Bone marrow (tissue), 2 donors: ENCODE results near the gene CTDP1.

Experiments used
- DNase-seq, 2 donors: peaks; one replicate each; lab custom pipeline; 2025; lab: John Stamatoyannopoulos, UW

CTDP1 gene, protein sequence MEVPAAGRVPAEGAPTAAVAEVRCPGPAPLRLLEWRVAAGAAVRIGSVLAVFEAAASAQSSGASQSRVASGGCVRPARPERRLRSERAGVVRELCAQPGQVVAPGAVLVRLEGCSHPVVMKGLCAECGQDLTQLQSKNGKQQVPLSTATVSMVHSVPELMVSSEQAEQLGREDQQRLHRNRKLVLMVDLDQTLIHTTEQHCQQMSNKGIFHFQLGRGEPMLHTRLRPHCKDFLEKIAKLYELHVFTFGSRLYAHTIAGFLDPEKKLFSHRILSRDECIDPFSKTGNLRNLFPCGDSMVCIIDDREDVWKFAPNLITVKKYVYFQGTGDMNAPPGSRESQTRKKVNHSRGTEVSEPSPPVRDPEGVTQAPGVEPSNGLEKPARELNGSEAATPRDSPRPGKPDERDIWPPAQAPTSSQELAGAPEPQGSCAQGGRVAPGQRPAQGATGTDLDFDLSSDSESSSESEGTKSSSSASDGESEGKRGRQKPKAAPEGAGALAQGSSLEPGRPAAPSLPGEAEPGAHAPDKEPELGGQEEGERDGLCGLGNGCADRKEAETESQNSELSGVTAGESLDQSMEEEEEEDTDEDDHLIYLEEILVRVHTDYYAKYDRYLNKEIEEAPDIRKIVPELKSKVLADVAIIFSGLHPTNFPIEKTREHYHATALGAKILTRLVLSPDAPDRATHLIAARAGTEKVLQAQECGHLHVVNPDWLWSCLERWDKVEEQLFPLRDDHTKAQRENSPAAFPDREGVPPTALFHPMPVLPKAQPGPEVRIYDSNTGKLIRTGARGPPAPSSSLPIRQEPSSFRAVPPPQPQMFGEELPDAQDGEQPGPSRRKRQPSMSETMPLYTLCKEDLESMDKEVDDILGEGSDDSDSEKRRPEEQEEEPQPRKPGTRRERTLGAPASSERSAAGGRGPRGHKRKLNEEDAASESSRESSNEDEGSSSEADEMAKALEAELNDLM

DNA sequence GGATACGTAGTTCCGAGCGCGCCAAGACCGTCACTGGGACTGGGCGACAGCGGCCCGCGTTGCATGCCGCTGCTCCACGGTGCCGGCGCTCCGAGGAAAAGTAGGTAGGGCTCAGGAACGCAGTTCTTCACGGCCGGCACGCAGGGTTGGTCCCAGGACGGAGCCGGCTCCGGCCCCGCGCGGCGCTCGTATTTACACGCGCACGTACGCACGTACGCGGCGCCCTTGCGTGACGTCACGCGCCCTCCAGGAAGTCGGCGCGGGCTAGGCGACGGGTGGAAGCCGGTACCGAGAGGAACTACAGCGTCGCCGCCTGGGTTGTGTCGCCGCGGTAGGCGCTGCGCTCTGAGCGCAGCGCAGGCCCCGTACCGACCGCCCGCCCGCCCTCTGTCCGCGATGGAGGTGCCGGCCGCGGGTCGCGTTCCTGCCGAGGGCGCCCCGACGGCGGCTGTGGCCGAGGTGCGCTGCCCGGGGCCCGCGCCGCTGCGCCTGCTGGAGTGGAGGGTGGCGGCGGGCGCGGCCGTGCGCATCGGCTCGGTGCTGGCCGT is at the start of gene CTDP1:
TSS of gene CTDP1 (plus strand) at position 252 of the 548 bp plus-strand sequence. CDS start at position 397, 145 bp downstream.
- DNase-seq: peak; percentile 82 to 99

DNA sequence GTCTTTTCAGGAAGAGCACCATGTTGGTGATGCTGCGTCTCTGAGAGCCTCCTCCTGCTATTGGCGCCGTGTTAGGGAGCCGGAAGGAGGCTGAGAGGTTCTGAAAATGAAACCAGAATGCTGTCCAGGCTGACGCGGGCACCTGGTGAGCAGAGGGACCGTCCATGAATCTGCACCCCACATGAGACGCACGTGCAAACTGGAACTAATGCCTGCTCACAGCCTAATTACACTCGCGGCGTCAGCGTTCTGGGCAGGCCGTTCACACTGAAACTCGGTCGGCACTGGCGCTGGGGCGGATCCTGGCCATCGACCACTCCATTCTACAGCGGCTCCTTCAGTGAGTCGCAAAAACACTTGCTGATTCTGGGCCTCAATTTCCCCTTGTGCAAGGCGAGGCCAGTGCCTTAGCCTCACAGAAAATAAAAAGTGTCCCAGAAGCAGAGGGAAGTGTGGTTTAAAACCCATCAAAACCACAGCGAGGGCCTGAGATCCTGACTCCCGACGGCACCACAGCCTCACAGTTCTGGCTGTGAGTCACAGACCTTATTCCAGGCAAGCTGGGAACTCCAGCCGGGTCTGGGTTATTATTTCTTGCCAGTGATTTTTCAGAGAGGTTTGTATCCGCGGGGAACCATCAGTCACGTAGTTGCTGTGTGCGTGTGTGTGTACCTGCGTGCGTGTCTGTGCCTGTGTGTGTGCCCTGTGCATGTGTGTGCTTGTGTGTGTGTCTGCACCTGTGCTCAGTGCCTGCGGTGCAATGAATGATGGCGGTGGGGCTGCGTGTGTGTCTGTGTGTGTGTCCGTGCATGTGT is 49.1 kb upstream of the CTDP1 start:
- no peak for DNase-seq

DNA sequence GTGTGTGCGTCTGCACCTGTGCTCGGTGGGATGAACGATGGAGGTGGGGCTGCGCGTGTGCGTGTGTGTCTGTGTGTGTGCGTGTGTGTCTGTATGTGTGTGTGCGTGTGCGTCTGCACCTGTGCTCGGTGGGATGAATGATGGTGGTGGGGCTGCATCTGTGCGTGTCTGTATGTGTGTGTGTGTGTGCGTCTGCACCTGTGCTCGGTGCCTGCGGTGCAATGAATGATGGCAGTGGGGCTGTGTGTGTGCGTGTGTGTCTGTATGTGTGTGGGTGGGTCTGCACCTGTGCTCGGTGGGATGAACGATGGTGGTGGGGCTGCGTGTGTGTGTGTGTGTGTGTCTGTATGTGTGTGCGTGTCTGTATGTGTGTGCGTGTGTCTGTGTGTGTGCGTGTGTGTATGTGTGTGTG is 48.5 kb upstream of the CTDP1 start:
- no peak for DNase-seq

DNA sequence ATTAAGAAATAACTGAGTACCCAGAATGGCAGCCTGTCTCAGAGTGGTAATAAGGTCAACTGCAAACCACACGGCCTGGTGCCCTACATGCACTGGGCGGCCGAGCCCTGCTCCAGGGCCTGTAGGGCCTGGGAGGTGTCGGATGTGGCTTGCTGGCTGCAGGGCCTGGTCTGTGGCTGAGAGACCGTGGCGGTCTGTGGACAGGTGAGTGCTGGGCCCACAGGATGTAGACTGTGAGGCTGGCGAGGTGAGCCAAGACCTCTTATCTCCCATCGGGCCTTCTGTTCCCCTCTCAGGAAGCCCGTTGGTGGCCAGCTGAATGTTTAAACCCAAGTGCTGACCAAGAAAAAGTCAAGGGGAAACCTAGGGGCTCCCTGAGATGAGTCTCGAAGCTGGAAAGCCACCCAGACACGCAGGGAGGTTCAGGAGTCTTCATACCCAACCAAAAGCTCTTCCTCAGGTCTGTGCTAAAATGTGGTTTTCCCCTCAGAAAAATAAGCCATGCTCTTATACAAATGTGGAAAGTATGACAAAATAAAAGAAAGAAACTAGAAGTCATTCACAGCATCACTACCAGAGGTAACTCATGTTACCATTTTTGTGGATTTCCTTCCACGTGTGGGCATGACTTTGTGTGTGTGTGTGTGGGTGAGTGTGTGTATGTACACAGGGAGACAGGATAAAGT is 47.7 kb upstream of the CTDP1 start:
- DNase-seq: no peak

DNA sequence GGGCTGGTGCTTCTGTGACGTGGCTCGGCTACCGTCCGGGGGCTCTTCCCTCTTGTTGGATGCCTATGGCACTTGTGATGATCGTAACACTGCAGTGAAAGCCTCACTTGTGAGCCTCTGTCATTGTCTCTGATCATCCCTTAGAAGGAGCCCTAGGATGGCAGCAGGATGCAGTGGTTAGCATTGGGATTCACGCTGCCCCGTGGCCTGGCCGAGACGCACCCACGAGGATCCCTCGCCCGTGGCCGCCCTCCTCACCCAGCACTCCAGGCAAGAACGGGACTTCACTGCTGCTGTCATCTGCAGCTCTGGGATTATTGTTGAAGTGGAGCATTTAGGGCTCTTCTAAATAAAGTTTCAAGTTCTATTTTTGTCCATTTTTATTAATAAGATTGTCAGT is 46.8 kb upstream of the CTDP1 start:
- DNase-seq: no peak

DNA sequence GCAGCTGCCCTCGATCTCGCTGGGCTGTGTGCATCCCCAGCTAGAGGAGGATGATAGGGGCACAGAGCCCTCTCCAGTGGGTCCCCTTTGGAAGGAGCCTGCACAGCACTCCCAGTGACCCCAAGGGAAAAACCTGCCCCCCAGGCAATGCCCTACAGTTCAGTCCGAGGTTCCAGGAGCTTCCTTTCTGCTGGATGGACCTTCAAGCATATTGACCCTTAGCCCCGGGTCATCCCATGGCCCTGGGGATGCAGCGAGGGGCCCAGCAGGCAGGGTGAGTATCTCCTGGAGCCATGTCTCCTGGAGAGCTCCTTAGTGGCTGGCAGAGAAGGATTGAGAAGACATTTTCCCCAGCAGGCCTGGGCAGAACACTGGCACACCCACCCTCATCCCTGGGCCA is 45.4 kb upstream of the CTDP1 start:
- DNase-seq: no peak

DNA sequence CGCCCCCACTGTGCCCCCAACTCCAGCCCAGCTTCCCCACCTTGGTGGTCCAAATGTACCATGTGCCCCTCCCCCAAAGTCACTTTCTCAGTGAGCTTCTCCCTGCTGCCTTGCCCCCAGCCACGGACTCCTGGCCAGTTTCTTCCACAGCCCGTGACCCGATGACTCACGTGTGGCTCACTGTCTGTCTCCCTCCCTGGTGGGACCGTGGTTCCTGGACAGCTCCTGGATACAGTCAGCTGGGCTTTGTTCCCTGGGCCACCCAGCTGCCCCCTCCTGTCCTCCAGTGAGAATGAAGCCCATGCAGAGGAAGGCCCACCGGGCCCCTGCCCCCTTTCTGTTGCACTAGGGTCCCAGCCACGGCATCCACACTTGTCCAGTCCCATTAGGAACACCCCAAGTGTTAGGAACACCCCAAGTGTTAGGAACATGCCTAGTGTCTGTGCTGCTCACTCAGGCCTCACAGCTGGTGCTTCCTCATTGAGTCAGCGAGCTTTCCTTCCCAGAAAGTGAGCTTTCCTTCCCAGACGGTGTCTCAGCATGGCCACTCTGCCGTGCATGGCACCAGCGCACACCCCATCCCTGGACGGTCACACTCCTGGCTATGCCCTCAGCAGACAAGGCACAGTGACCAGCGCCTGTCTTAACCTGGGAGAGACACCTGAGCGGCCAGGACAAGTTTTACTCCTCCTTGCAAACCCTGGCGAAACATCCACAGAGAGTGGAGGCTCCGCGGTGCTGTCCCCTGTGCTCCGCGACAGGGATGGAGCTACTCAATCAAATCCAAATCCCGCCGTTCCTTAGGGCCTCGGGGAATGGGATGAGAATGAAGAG is 44.8 kb upstream of the CTDP1 start:
- no peak for DNase-seq

DNA sequence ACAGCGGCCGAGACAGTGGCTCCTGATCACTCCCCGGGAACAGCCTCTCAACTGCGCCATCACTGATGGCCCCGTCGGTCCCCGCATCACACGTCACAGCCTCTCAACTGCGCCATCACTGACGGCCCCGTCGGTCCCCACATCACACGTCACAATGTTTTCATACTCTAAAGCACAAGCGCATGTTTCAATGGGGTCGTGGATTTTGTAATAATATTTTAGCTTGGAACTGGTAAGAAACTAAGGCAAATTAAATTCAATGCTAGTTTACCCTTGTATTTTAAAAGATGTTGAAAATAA is 44.2 kb upstream of the CTDP1 start:
- no peak for DNase-seq

DNA sequence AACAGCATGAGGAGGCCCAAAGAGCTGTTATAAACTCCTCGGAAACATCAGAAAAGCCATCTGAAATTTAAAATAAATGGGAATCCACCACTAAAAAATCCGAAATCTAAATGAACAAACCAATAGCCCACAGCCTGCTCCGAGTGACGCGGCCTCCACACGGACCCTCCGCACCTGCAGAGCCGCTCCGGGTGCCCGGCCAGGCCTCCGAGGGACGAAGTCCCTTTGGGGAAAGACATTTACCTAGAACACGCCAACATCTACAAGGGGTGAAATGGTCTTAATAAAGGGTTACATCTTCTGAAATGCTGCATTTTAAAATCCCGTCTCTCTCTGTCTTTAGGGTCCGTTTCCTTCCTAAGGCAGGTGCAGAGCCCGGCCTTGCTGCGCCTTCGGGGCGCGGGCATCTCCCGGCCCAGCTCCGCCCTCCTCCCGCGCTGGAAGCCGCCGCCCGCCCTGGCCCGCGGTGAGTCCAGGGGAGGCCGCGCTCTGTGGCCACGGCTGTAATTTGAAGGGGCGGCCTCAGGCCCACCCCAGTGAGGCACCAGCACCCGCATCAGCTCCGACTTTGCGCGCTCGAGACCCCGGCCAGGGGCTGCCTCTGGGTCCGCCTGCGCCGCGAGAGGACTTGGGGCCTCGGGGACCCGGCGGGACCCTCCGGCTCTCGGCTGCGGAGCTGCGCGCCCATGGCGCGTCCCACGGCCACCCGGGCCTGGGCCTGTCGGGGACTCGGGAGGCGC is 42.3 kb upstream of the CTDP1 start:
- no peak for DNase-seq

DNA sequence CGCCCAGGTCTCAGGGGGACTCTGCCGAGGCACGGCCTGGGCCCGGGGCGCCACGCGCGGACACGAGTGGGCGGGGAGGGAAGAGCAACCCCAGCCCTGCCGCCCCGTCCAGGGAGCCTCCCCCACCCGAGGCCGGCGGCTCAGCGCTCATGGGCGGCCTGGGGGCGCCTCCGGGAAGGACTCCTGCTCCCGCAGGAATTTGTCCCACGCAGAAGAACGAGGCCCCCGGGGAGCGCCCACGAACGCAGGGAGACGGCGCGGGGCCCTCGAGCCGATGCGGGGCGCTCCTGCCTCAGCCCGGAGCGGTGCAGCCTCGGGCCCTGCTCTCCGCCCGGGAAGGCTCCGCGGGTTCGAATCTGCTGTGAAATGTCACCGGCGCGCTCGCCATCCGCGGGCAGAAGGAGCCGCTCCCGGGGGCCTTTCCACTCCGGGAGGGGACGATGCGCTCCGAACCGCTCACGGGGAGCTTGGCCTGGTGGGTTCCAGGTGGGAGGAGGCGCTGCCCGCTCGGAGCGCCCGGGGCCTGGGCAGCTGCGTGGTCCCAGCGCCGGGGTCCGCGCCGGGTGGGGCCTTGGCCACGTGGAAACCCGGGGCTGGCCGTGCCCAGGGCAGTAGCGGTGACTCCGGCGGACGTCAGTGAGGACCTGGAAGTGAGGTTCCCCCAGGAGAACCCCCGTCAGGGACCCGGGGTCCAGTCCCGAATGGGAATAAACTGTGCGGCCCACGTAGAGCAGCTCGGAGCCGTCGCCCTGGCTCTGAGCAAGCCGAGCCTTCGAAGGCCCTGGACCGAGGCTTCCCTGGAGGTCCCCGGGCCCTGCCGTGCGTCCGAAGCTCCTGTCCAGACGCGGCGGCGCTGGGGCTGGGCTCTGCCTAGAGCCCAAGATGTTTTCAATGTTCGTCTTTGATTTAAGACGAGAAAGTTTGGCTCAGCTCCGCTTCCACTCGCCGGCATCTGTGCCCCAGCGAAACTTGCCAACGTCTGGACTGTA is 41.4 kb upstream of the CTDP1 start:
- no peak for DNase-seq

DNA sequence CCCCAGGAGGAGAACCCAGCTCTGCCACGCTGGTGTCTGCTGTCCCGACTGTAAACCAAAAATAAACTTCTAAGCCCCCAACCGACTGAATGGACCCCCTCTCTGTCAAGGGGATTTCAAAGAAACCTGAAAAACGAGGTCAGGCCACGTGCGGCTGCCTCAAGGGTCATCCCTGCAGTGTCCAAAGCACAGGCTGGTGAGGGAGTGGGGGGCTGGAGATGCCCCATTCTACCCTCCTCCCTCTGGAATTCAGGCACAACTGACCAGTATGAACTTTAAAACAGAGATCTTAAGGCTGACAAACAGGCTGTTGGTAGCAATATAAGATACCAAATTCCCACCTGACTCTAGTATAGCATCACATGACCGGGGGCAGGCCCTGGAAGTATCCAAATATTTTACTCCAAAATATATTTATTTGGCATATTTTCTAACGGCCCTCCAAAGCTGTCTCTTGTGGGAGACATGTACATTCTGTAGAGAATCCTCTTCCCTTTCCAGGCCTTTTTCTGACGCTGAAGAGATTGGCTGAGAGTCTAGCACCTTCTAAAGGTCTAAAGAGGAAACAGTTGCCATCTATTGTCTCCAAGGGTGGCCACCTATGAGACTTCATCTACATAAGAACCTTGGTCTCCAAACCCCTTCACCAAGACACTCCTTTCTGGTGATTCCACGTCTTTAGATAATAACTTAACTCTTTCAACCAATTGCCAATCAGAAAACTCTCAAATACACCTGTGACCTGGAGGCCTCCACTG is 40.4 kb upstream of the CTDP1 start:
- no peak for DNase-seq

DNA sequence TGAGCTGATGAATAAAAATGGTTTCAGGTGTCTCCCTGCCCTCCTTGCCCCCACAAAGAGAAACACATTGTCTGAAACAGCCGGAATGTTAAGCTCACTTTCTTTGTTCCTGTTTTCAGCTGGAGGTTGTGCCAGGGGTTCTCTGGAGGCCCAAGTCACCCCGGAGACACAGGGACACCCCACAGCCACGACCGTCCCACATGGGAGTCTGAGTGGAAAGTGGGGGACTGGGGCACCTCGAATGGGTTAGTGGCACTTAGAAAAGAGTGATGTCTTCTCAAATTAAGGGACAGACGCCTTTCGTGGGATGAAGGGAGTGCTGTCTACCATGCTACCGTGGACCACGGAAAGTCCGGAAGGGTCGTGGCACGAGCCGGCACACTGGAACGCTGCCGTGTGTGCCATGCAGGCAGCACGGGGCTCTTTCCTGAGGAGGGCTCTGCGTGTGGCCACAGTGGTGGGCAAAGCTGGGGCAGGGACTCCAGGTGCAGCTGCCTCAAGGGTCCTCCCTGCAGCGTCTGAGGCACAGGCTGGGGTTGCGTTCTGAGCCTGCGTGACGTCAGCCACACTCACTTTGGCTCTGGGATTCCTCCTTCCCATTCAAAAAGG is 39.4 kb upstream of the CTDP1 start:
- DNase-seq: no peak

DNA sequence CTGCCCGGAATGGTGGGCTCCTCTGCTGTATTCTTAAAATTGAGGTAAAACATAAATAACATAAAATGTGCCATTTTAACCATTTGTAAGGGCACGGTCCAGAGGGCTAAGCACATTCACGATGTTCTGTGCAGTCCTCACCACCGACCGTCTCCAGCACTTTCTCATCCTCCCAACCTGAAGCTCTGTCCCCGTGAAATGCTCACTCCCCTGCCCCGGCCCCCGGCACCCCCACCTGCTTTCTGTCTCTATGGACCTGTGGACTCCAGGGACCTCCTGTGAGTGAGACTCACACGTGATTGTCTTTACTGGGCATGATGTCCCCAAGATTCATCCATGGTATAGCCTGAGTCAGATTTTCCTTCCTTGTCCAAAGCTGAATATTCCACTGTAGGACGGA is 38.7 kb upstream of the CTDP1 start:
- DNase-seq: no peak

DNA sequence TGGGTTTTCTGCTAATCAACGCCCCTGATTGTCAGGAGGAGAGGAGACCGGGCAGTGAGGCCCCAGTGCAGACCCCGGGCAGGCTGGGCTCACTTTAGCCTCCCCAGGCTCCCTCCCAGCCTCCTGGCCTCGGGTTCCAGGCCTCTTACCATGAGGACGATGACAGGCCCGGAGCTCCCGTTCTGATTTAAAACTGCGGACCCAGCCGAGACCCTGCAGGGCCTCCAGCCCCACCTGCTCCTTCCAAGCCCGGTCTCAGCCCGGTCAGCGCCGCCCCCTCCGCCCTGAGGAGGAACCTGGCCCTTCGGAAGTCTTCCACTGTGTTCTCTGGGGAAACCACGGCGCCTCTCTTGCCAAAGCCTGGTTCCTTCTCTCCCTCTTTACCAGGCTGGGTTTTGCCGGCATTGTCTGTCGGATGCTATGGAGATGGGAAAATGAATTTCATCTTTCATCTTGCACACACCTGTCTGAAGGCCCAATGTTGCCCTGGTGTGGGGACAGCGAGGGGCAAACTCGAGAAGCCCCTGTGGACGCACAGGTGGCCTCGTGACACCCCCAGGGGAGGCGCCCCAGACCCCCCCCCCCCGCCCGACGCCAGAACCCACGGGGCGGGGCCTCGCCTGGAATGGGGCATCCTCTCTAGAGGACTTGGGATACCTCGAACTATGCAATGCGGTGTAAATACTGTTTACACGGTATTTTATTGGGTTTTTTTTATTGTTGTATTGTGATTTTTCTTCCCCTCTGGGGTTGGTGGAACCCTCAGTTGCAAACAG is 37.7 kb upstream of the CTDP1 start:
- DNase-seq: no peak

DNA sequence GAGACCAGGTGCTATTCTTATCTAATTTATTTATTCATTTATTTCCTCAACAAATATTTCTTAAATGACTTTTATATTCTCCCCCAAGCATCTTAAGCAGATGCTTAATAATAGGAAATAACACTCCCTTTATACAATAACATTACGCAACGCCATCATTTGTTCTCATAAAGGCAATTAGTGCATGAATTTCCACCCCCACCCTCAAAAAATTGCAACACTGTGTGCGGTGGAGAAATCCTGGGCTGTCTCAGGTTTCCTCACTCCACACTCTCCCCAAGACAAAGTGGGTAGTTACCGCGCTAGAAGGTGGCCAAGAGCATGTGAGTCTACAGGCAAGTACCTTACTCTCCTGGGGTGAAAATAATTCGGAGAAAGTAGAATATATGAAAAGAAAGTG is 37.0 kb upstream of the CTDP1 start:
- DNase-seq: peak in 1 of 2 donors; percentile 45
